ENCODE results near the gene SLC25A6.

The SLC25A6 gene

DNA sequence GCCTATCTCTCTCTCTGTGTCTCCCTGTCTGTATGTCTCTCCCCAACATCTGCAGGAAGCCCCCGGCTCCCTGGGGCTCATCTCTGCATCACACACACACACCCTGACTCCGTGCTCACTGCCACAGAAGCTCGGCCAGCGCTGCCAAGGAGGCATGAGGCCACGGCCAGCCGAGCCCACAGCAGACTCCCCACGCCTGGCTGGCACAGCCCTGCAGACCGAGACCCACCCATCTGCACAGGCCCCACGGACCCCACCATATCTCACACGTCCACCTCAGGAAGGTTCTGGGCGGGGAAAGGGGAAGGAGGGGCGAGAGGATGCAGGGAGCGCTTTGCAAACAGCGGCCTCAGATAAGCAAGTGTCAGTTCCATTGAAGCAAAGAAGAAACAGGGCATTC lies 28.5 kb upstream of the SLC25A6 start:
- TF ChIP-seq, protein P1, sequence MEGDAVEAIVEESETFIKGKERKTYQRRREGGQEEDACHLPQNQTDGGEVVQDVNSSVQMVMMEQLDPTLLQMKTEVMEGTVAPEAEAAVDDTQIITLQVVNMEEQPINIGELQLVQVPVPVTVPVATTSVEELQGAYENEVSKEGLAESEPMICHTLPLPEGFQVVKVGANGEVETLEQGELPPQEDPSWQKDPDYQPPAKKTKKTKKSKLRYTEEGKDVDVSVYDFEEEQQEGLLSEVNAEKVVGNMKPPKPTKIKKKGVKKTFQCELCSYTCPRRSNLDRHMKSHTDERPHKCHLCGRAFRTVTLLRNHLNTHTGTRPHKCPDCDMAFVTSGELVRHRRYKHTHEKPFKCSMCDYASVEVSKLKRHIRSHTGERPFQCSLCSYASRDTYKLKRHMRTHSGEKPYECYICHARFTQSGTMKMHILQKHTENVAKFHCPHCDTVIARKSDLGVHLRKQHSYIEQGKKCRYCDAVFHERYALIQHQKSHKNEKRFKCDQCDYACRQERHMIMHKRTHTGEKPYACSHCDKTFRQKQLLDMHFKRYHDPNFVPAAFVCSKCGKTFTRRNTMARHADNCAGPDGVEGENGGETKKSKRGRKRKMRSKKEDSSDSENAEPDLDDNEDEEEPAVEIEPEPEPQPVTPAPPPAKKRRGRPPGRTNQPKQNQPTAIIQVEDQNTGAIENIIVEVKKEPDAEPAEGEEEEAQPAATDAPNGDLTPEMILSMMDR (IDR thresholded peaks at IDR 0.05; ENCODE audit: control extremely low read depth, extremely low read depth, low read depth, missing control alignments), result no peak
- ChIA-PET POLR2A (no interaction called here), CTCF (no interaction called here)
- no peak for DNase-seq (ENCODE audit: extremely low spot score)

DNA sequence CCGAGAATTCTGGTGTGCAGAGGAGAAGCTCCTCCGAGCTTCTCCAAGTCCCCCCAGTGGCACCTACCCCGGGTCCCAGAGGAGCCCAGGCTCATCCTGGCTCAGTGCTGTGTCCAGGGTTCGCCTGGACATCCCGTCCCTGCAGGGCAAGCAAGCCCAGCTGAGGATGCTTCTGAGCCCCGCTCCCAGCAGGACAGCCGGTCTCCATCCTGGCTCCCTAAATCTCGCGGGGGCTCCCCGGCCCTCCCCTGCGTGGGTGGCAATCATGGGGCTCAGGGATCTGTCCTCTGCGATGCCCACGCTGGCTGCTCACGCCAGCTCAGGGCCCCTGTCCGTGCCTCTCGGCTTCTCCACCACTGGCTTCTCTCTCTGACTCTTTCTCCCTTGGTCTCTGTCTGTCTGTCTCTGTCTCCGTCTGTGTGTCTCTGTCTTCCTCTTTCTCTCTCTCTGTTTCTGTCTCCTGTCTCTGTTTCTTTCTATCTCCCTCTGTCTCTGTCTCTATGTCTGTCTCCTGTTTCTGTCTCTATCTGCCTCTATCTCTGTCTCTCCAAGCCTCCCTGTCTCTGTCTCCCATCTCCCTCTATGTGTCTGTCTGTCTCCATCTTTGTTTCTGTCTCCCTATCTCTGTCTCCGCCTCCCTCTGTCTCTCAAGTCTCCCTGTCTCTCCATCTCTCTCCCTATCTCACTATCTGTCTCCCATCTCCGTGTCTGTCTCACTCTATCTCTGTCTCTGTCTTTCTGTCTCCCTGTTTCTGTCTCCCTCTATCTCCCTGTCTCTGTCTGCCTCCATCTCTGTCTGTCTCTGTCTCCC lies 27.8 kb upstream of the SLC25A6 start:
- ChIA-PET CTCF (no interaction called here), POLR2A (no interaction called here)
- TF ChIP-seq, protein P1 (IDR thresholded peaks at IDR 0.05; ENCODE audit: control extremely low read depth, extremely low read depth, low read depth, missing control alignments), result no peak
- DNase-seq (ENCODE audit: extremely low spot score), result no peak

DNA sequence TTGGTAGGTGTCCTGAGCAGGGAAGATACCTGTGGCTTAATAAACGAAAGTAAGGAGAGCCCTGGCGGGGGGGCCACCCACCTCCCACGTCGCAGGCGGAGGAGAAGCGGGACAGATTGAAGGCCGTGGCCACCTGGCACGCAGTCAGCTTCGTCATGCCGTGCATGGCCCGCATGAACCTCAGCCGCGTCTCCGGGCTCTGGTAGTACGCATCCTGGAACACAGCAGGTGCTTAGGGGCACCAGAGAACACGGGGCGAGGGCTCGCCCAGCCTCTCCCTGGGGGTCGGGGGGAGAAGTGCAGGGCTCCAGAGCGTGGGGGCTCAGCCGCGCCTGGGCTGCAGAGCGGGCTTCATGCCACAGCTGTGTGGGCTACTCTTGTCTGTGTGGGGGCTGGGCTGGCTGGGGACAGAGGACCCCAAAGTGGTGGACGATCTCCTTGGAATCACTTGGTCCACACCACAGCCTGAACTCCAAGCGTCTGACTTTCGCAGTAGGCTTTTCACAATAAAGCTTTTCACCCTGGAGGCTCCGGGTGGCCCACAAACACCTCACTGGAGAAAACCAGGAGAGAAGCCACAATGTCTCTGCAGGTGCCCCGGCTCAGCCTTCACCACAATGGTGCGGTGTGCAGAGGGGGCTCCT lies 27.1 kb upstream of the SLC25A6 start:
- TF ChIP-seq, protein P1 (IDR thresholded peaks at IDR 0.05; ENCODE audit: control extremely low read depth, extremely low read depth, low read depth, missing control alignments), result no peak
- ChIA-PET CTCF (no interaction called here), POLR2A (no interaction called here)
- no peak for DNase-seq (ENCODE audit: extremely low spot score)

DNA sequence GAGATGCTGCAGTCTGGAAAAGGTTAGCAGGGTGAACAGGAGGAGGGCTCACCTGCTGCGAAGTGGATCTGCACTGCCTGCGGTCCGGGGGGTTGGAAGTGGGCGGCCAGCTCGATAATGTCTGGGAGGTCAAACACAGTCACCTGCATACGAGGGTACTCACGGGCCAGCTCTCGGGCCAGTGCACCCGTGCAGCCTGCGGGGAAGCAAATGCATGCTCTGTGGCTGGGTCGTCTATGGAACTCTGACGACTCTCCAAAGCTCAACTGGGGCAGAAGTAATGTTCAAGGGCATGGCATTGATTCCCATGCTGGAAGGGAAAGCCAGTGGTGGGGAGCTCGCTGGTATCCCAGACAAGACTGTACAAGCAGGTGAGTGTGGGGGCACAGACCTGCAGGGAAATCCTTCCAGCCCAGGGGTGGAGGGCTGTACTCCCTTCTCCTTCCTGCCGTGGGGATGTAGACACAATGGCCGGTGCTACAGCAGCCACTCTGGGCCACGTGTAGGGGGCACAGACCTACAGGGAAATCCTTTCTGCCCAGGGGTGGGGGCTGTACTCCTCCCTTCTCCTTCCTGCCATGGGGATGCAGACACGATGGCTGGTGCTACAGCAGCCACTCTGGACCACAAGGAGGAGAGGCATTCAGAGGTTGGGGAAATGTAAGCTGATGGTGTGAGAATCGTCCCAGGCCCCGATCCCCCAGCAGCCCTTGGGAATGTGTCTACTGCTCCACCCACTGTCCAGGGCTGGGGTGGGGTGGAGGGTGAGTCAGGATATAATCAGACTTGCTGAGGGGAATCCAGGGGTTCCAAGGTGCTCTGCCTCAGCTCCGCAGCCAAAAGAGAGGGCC lies 26.2 kb upstream of the SLC25A6 start:
- POLR2A ChIA-PET, result no interaction called here
- CTCF ChIA-PET, result no interaction called here
- no peak for DNase-seq (ENCODE audit: extremely low spot score)
- TF ChIP-seq, protein P1 (IDR thresholded peaks at IDR 0.05; ENCODE audit: control extremely low read depth, extremely low read depth, low read depth, missing control alignments), result no peak

DNA sequence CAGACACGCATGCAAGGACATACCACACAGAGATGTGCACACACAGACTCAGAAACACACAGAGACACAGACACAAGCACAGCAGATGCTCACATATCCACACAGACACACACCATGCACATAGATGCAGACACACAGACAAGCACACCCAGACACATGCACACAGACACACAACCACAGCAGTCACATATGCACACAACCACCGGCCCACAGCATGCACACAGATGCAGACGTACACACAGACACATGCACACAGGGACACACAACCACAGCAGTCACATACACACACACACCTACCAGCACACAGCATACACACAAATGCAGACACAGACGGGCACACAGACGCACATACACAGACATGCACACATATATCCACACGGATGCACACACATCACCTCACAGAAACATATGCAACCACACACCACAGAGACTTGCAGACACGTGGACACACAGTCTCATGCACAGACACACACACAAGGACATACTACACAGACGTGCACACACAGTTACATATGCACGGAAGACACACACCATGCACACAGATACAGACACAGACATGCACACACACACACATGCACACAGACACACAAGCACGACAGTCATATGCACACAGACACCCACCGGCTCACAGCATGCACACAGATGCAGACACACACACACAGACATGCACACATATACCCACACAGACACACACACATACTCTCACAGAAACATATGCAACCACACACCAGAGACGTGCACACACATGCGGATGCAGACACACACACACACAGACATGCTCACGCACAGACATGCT lies 25.2 kb upstream of the SLC25A6 start:
- POLR2A ChIA-PET, result no interaction called here
- TF ChIP-seq, protein P1 (IDR thresholded peaks at IDR 0.05; ENCODE audit: control extremely low read depth, extremely low read depth, low read depth, missing control alignments), result no peak
- DNase-seq (ENCODE audit: extremely low spot score), result no peak

DNA sequence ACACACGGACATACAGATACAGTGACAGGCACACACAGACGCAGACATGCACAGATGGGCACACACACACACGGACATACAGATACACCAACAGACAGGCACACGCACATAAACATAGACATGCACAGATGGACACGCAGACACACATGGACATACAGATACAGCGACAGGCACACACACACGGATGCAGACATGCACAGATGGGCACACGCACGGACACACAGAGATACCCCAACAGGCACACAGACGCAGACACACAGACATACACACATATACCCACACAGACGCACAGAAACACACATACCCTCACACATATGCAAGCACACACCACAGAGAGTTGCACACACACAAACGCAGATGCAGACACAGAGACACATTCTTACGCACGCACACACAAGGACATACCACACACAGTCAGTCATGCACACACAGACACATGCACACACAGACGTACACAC lies 24.4 kb upstream of the SLC25A6 start:
- no peak for DNase-seq (ENCODE audit: extremely low spot score)
- ChIA-PET POLR2A (no interaction called here), CTCF (no interaction called here)
- TF ChIP-seq, protein P1 (IDR thresholded peaks at IDR 0.05; ENCODE audit: control extremely low read depth, extremely low read depth, low read depth, missing control alignments), result no peak

More for the DNA sequence above, 25.2 kb upstream of the SLC25A6 start:
- CTCF ChIA-PET, result no interaction called here
